BLaER1 treated with 17β-estradiol and CSF1 and Interleukin-3, amounts not matched to agents 10 nM and 100 nM (cell line): ENCODE measurements around the gene FAM107B.

Experiments
- H3K27ac ChIP-seq, 11 experiments: shearing (Covaris generic); formaldehyde crosslinking; 2 replicates each; pipeline ENCODE4 v1.8.1; 2022
- H3K27me3 ChIP-seq, 11 experiments: shearing (Covaris generic); formaldehyde crosslinking; 2 replicates each; pipeline ENCODE4 v1.8.1; 2022
- H3K36me3 ChIP-seq, 11 experiments: shearing (Covaris generic); formaldehyde crosslinking; 2 replicates each; pipeline ENCODE4 v1.8.1; 2022
- H3K4me1 ChIP-seq, 10 experiments: shearing (Covaris generic); formaldehyde crosslinking; 2 replicates each; pipeline ENCODE4 v1.8.1; 2022
- H3K4me2 ChIP-seq, 11 experiments: shearing (Covaris generic); formaldehyde crosslinking; 2 replicates each; pipeline ENCODE4 v1.8.1; 2022
- H3K4me3 ChIP-seq, 10 experiments: shearing (Covaris generic); formaldehyde crosslinking; 2 replicates each; pipeline ENCODE4 v1.8.1; 2022
- H3K9ac ChIP-seq, 11 experiments: shearing (Covaris generic); formaldehyde crosslinking; 2 replicates each; pipeline ENCODE4 v1.8.1; 2022
- H3K9me3 ChIP-seq, 11 experiments: shearing (Covaris generic); formaldehyde crosslinking; replicated peaks in 1 of 11; 2 replicates each; pipeline ENCODE4 v1.8.1; 2022
- H4K20me1 ChIP-seq, 11 experiments: shearing (Covaris generic); formaldehyde crosslinking; 2 replicates each; pipeline ENCODE4 v1.8.1; 2022
- Cebpa-rat ChIP-seq, 11 experiments: shearing (Covaris generic); IDR thresholded peaks; 2 replicates each; pipeline ENCODE4 v1.8.1; 2022

FAM107B gene

GRCh38 chr10:14588084-14588937, 186.4 kb downstream of the FAM107B start:
- Histone ChIP-seq H3K4me1 (peaks cover 69 to 90% (median 83%) of the 10 kb centered on the region in 10 experiments), H3K27me3 (no peaks in the 10 kb centered on the region), H3K27ac (peak overlapping the region; percentile 10 to 82 (median 47); a peak in 20 of 22 replicates), H3K36me3 (peaks cover 7 to 100% (median 99%) of the 10 kb centered on the region in 11 experiments), H3K9me3 (no peaks in the 10 kb centered on the region), H3K4me2 (peak overlapping the region; percentile 33 to 90 (median 60)), H3K4me3 (peak overlapping the region in 3 of 10 experiments; percentile 3 to 13 (median 6); a peak in 3 of 20 replicates), H4K20me1 (peaks cover 0 to 100% (median 100%) of the 10 kb centered on the region in 11 experiments; a peak in 20 of 22 replicates), H3K9ac (peak overlapping the region in 8 of 11 experiments; percentile 19 to 71 (median 44); a peak in 13 of 22 replicates)
- TF ChIP-seq Cebpa-rat (IDR thresholded peaks at IDR 0.05) = no peak

- peaks cover 4 to 100% (median 99%) of the 10 kb centered on the region in 11 experiments for H3K36me3 ChIP-seq
- peaks cover 0 to 100% (median 100%) of the 10 kb centered on the region in 11 experiments; a peak in 20 of 22 replicates for H4K20me1 ChIP-seq
- H3K9ac ChIP-seq = peak overlapping the region in 5 of 11 experiments; percentile 44 to 71 (median 61); a peak in 5 of 22 replicates
- peak overlapping the region; percentile 10 to 82 (median 31); a peak in 17 of 22 replicates for H3K27ac ChIP-seq
- H3K27me3 ChIP-seq = no peaks in the 10 kb centered on the region
- TF ChIP-seq Cebpa-rat (IDR thresholded peaks at IDR 0.05) = no peak
- H3K4me2 ChIP-seq = peak overlapping the region; percentile 33 to 90 (median 60); a peak in 21 of 22 replicates
- peaks cover 71 to 94% (median 84%) of the 10 kb centered on the region in 10 experiments for H3K4me1 ChIP-seq
- peak overlapping the region in 1 of 10 experiments; percentile 3; a peak in 1 of 20 replicates for H3K4me3 ChIP-seq
- no peaks in the 10 kb centered on the region for H3K9me3 ChIP-seq
These were observed 187.1 kb downstream of the FAM107B start for GRCh38 chr10:14587540-14588083.

- Histone ChIP-seq H3K9me3 (no peaks in the 10 kb centered on the region), H3K4me2 (peak overlapping the region; percentile 27 to 90 (median 45); a peak in 20 of 22 replicates), H3K27ac (peak overlapping the region in 3 of 11 experiments; percentile 20 to 82 (median 46); a peak in 6 of 22 replicates), H3K27me3 (no peaks in the 10 kb centered on the region), H3K9ac (0 out of 22 replicates have a peak overlapping the region, but pooled peaks of 1 of the 11 experiments have one; percentile 5), H3K36me3 (peaks cover under 1 to 100% (median 97%) of the 10 kb centered on the region in 11 experiments), H4K20me1 (peaks cover 0 to 100% (median 100%) of the 10 kb centered on the region in 11 experiments; a peak in 20 of 22 replicates), H3K4me3 (no peak overlapping the region), H3K4me1 (peaks cover 71 to 90% (median 80%) of the 10 kb centered on the region in 10 experiments)
- no peak for TF ChIP-seq Cebpa-rat (IDR thresholded peaks at IDR 0.05)
These were observed 187.8 kb downstream of the FAM107B start for GRCh38 chr10:14586901-14587300.

- peaks cover 7 to 100% (median 97%) of the 10 kb centered on the region in 11 experiments; a peak in 21 of 22 replicates for H3K36me3 ChIP-seq
- peaks cover 73 to 93% (median 89%) of the 10 kb centered on the region in 10 experiments for H3K4me1 ChIP-seq
- H3K27ac ChIP-seq = peak overlapping the region in 5 of 11 experiments; percentile 5 to 35 (median 12); a peak in 3 of 22 replicates
- H4K20me1 ChIP-seq = peaks cover 0 to 100% (median 100%) of the 10 kb centered on the region in 11 experiments; a peak in 20 of 22 replicates
- TF ChIP-seq Cebpa-rat (IDR thresholded peaks at IDR 0.05) = no peak
- no peaks in the 10 kb centered on the region for H3K27me3 ChIP-seq
- H3K4me3 ChIP-seq = no peak overlapping the region
- no peaks in the 10 kb centered on the region for H3K9me3 ChIP-seq
- H3K4me2 ChIP-seq = peak overlapping the region; percentile 27 to 90 (median 45); a peak in 21 of 22 replicates
- no peak overlapping the region for H3K9ac ChIP-seq
These were observed 189.2 kb downstream of the FAM107B start for GRCh38 chr10:14585287-14586193.

- Histone ChIP-seq H3K27ac (peak overlapping the region in 1 of 11 experiments; percentile 13; a peak in 1 of 22 replicates), H3K4me3 (no peak overlapping the region)
- no peak for TF ChIP-seq Cebpa-rat (IDR thresholded peaks at IDR 0.05)
These were observed 190.0 kb downstream of the FAM107B start for GRCh38 chr10:14584661-14585060.

GRCh38 chr10:14583967-14584366, 190.7 kb downstream of the FAM107B start:
- Histone ChIP-seq H3K4me1 (peaks cover 77 to 93% (median 86%) of the 10 kb centered on the region in 10 experiments), H4K20me1 (peaks cover 0 to 100% (median 100%) of the 10 kb centered on the region in 11 experiments; a peak in 20 of 22 replicates), H3K27ac (peak overlapping the region in 4 of 11 experiments; percentile 5 to 24 (median 14); a peak in 2 of 22 replicates), H3K36me3 (peaks cover 7 to 100% (median 97%) of the 10 kb centered on the region in 11 experiments; a peak in 21 of 22 replicates), H3K4me3 (no peak overlapping the region), H3K9ac (no peak overlapping the region), H3K9me3 (no peaks in the 10 kb centered on the region), H3K27me3 (no peaks in the 10 kb centered on the region), H3K4me2 (peak overlapping the region in 7 of 11 experiments; percentile 0 to 83 (median 44); a peak in 8 of 22 replicates)
- no peak for TF ChIP-seq Cebpa-rat (IDR thresholded peaks at IDR 0.05)

More at GRCh38 chr10:14584661-14585060, 190.0 kb downstream of the FAM107B start:
- peaks cover 0 to 100% (median 100%) of the 10 kb centered on the region in 11 experiments; a peak in 20 of 22 replicates for H4K20me1 ChIP-seq
- H3K9ac ChIP-seq = no peak overlapping the region
- H3K36me3 ChIP-seq = peaks cover 7 to 100% (median 97%) of the 10 kb centered on the region in 11 experiments; a peak in 21 of 22 replicates
- H3K27me3 ChIP-seq = no peaks in the 10 kb centered on the region
- H3K9me3 ChIP-seq = no peaks in the 10 kb centered on the region
- H3K4me1 ChIP-seq = peaks cover 77 to 93% (median 88%) of the 10 kb centered on the region in 10 experiments
- H3K4me2 ChIP-seq = peak overlapping the region in 9 of 11 experiments; percentile 0 to 83 (median 41); a peak in 10 of 22 replicates

GRCh38 chr10:14583252-14583651, 191.4 kb downstream of the FAM107B start:
- TF ChIP-seq Cebpa-rat (IDR thresholded peaks at IDR 0.05) = no peak
- H3K4me2 ChIP-seq = 0 out of 22 replicates have a peak overlapping the region, but pooled peaks of 1 of the 11 experiments have one; percentile 13

More at GRCh38 chr10:14583252-14583651, 191.4 kb downstream of the FAM107B start:
- H3K9ac ChIP-seq = no peak overlapping the region
- peaks cover 74 to 93% (median 79%) of the 10 kb centered on the region in 10 experiments for H3K4me1 ChIP-seq
- no peak overlapping the region for H3K4me3 ChIP-seq
- no peaks in the 10 kb centered on the region for H3K9me3 ChIP-seq
- H4K20me1 ChIP-seq = peaks cover 0 to 100% (median 100%) of the 10 kb centered on the region in 11 experiments; a peak in 20 of 22 replicates
- 0 out of 22 replicates have a peak overlapping the region, but pooled peaks of 1 of the 11 experiments have one; percentile 21 for H3K27ac ChIP-seq
- H3K27me3 ChIP-seq = no peaks in the 10 kb centered on the region
- peaks cover 8 to 100% (median 97%) of the 10 kb centered on the region in 11 experiments; a peak in 21 of 22 replicates for H3K36me3 ChIP-seq
